DMS79 treated with DMSO at 0.1 percent for 48 hours (cell line): ENCODE data around the gene SRPK1.

Source experiments
- DNase-seq: peaks from one replicate; lab custom pipeline; 2025; lab: John Stamatoyannopoulos, UW

SRPK1 gene

DNA sequence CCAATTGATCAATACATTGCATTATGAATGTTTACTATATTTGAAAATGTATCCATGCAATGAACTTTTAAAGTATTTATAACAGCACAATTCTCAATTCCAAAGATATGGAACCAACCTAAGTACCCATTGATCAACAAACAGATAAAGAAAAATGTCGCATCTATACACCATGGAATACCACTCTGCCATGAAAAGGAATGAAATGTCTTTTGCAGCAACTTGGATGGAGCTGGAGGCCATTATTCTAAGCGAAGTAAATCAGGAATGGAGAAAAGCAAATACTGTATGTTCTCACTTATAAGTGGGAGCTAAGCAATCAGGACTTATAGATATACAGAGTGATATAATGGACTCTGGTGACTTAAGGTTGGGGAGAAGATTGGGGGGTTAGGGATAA lies 22.9 kb downstream of the SRPK1 start:
- DNase-seq = no peak

GRCh38 chr6:35897486-35897885 lies 23.4 kb downstream of the SRPK1 start:
- no peak for DNase-seq

GRCh38 chr6:35897036-35897435 lies 23.9 kb downstream of the SRPK1 start:
- no peak for DNase-seq

GRCh38 chr6:35896228-35896627 lies 24.7 kb downstream of the SRPK1 start:
- no peak for DNase-seq

DNA sequence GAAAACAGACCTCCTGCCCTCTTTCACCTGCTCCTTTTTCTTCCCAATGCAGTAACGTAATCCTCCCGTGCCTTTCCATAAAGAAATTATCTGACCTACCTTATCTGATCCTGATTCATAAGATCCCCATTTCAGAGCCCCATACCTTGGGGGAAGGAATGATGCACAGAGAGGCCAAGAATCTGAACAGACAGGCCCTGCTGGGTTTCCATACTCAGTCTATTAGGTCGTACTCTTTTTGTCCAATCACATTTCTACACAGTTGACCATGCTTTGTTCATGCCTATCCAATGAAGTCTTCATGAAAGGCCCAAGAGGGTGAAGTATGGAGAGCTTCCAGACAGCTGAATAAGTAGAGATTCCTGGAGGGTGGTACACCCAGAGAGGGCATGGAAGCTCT lies 25.3 kb downstream of the SRPK1 start:
- no peak for DNase-seq

DNA sequence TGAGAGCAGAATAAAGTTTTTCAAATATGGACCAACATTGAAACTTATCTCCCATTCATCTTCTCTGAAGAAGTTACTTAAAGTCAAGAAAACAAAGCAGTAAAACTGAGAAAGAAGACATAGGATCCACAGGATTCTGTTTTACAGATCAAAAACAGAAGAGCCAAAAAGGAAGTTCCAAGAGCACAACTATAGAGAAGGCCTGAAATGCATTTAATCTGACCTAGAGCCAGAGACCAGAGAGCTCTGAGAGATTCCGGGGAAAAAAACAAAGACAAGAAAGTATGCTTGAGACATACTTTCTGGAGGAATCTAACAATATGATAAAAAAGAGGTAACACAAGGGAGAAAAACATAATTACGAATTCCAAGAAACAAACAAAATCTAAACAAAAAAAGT lies 26.1 kb downstream of the SRPK1 start:
- DNase-seq = no peak

DNA sequence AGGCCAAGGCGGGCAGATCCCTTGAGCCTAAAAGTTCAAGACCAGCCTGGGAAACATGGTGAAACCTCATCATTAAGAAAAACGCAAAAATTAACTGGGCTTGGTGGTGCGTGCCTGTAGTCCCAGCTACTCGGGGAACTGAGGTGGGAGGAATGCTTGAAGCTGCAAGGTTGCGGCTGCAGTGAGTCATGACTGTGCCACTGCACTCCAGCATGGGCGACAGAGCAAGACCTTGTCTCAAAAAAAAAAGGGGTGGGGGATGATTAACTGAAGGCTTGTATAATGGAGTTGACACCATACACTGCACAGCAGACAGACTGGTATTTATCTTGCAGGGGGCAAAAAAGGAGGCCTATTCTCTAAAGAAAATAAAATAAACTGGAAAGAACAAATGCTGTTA lies 27.7 kb downstream of the SRPK1 start:
- no peak for DNase-seq

GRCh38 chr6:35892482-35892881 lies 28.4 kb downstream of the SRPK1 start:
- DNase-seq = no peak

DNA sequence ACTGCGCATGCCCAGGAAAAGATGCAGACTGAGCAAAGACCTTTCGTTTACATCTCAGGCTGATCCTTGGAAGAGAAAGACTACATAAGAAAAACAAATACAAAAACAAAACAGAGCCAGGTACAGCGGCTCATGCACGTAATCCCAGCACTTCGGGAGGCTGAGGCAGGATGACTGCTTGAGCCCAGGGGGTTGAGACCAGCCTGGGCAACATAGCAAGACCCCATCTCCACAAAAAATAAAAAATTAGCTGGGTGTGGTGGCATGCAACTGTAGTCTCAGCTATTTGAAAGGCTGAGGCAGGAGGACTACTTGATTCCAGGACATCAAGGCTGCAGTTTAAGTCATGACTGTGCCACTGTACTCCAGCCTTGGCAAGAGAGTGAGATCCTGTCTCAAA lies 41.7 kb downstream of the SRPK1 start:
- no peak for DNase-seq

GRCh38 chr6:35876902-35877301 lies 44.0 kb downstream of the SRPK1 start:
- no peak for DNase-seq

DNA sequence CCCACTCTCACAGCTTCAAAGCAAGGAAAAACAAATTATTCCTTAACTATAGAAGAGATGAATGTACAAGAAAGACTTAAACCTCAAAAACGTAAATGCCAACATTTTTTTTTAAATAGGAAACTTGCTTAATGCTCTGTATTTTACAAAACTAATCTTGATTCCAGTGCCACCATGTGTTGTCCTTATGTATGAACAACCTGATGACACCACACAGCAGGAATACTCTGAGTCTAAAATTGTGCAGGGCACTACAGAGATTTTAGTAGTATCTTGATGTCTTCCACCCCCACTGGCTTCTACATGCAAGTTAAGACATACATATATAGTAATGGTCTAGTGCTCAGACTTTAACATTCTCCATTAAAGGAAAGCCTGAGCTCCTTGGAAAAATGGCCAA lies 46.2 kb downstream of the SRPK1 start:
- no peak for DNase-seq

DNA sequence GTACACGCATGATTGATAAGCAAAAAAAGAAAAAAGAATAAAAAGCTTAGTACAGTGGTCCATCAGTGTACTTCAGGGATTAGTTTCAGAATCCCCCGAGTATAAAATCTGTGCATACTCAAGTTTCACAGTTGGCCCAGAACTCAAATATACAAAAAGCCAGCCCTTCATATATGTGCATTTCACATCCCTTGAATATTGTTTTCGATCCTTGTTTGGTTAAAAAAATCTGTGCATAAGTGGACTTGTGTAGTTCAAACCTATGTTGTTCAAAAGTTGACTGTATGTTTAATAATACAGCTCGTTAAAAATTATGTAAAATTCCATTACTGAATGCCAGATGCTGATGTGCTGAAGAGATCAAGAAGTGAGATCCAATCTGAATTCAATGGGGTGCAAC lies 61.5 kb downstream of the SRPK1 start:
- no peak for DNase-seq

GRCh38 chr6:35857853-35858252 lies 63.0 kb downstream of the SRPK1 start:
- no peak for DNase-seq

DNA sequence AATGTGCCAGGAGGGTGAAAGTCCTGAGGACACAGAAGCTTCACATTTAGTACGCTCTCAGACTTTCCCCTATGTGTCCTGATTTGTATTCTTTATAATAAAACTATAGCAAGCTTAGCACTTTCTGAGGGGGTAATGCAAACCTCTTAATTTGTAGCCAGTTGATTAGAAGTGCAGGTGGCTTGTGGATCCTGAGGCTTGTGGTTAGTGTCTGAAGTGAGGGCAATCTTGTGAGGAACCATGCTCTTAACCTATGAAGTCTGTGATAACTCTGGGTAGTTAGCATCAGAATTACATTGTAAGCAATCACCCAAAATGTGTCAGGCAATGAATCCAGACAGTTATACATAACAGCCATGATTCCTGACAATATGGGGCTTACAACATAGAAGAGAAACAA lies 64.6 kb downstream of the SRPK1 start:
- DNase-seq = no peak

DNA sequence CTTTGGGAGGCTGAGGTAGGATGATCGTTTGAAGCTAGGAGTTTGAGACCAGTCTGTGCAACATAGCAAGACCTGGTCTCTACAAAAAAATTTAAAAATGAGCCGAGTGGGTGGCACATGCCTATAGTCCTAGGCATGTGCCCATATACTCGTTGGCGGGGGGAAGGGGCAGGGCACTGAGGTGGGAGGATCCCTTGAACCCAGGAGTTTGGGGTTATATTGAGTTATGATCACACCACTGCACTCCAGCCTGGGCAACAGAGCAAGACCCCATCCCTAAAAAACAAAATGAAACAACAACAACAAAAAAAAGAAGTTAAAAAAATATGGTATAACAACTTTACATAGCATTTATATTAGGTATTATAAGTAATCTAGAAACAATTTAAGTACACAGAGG lies 67.9 kb downstream of the SRPK1 start:
- no peak for DNase-seq

GRCh38 chr6:35850208-35850607 lies 70.7 kb downstream of the SRPK1 start:
- no peak for DNase-seq

GRCh38 chr6:35844290-35844689 lies 76.6 kb downstream of the SRPK1 start:
- no peak for DNase-seq

- no peak for DNase-seq
These were observed 78.5 kb downstream of the SRPK1 start for GRCh38 chr6:35842381-35842780.

DNA sequence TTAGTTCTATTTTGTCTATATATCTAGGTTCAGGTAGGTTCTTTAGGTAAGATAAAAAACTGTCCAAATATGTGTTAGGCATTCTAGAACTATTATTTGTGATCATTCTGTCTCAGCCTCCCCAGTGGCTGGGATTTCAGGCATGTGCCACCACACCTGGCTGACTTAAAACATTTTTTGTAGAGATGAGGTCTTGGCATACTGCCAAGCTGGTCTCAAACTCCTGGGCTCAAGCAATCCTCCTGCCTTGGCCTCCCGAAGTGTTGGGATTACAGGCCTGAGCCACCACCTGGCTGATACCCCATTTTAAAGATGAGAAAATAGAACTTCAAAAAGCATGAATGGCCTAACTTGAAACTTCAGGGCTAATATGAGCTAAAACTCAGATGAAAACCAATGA lies 81.9 kb downstream of the SRPK1 start:
- DNase-seq = no peak

DNA sequence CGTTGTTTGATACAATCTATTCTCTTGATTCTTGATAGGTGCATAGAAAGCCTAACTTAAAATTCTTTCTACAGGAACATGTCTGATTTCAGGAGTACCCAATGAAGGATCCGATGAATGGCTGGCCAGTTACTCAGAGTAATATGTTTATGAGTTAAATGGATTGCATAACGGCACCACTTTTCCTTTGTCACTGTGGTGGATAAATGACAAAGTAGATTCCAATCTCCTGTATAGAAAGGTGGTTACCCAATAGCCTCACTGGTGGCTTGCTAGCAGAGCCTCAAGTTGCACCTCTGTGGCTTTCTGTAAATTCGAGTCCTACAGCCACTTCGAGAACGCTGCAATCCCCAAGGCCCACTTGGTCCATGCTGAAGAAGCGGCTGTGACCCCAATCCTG lies 87.4 kb downstream of the SRPK1 start:
- no peak for DNase-seq

DNA sequence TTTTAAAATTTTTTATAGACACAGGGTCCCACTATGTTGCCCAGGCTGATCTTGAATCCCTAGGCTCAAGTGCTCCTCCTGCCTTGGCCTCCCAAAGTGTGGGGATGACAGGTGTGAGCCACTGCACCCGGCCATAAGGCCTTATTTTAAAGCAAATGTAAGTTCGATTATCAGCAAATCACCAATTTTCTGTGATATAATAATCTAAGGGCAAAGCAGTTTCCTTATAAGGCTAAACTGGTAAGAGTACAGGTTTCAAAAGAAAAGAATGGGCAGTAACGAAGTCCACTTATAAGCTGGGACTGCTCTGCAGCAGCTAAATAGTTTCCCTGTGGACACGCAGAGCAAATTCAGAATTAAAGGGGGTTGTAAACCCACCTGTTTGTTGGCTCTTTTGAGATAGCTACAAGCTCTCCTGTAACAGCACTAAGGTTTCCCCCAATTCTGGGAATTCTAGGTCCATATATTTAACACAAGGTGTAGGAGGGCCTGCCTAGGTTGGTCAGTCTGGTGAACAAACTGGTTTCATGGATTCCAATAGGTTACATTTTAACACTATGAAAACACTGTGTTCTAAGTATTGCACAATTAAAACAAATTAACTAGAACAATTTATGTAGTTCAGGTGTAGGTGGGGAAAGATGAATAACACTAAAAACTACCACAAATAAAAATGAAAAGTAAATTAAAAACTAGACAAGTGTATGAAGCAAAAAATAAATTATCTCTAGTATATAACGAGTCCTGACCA lies 89.5 kb downstream of the SRPK1 start:
- DNase-seq = no peak

GRCh38 chr6:35829306-35829705 lies 91.6 kb downstream of the SRPK1 start:
- no peak for DNase-seq

DNA sequence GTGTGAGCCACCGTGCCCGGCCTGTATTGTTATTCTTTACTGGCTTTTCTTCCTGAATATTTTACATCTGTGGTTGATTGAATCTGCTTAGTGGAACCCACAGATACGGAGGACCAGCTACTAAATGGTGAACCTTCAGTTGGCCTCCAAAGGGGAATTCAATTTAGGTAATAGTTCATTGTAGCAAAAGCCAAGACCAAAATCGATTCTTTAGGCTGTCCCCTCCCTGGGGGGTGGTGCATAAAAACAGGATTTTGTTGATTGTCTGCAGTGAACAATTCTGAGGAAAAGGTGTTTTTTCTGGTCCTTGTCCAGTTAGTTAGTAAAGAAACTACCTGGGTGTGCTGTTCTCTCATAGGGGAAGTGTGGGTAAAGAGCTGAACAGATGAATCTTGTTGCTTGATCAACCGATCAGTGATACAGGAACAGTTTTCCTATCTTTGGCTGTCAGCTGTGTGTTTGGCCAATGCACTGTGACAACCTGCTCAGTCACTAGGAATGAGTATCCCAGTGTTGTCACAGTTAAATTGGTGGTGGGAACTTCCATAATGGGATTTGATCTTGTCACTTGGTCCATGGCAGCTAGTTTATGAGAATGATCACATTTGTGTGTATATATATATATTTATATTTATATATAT lies 96.2 kb downstream of the SRPK1 start:
- no peak for DNase-seq

DNA sequence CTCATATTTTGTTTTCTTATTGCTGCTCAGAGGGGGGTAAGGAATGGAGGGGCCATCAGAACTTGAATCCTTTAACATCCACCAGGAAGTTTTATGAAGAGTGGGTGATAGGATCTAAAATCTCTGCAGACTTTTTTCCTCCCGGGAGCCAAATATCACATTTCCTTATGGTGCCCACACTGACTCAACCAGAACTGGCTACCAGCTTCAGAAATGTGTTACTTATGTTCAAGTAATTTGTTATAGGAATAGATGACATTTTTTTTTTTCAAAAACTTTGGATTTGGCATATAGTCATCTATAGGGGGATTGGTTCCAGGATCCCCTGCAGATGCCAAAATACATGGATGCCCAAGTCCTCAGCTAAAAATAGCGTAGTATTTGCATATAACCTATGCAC lies 97.3 kb downstream of the SRPK1 start:
- DNase-seq = no peak
